ENCODE results near the gene HSD3B7. TPM values are rescaled to one million over a fixed set of nuclear protein-coding genes. Genes with fewer than 3 reads are reported as not detected.
"Not testable (repeated sequence)": the region's sequence is repeated elsewhere in the genome, so short reads cannot be mapped to it uniquely, and the experiment has no call there.

Gene HSD3B7
- total RNA-seq, 1 donor, result 45.6 TPM

GRCh38 chr16:31010585-31011325 lies 25.7 kb downstream of the HSD3B7 start, which contains the start of gene STX1B:
STX1B (minus strand) TSS chr16:31010638; CDS start chr16:31010396, 242 bp downstream.
- peak; percentile 94 for DNase-seq (ENCODE audit: insufficient read length, low spot score, missing footprints)
- no peaks in the 10 kb centered on the region for H3K9me3 ChIP-seq (ENCODE audit: low read depth, low read length)
- H3K27me3 ChIP-seq (ENCODE audit: insufficient read depth, low read length), result peaks cover 13% of the 10 kb centered on the region
- H3K4me2 ChIP-seq (ENCODE audit: insufficient read depth, low read length), result peak within 1 kb of the TSS; percentile 73
- H3K36me3 ChIP-seq (ENCODE audit: insufficient read depth, low read length), result no peaks in the 10 kb centered on the region
- H3K27ac ChIP-seq (ENCODE audit: low read depth, low read length), result no peak within 1 kb of the TSS
- H2AFZ ChIP-seq (ENCODE audit: low read length), result peak within 1 kb of the TSS; percentile 49
- H3K4me1 ChIP-seq (ENCODE audit: insufficient read depth, low read length), result peaks cover 30% of the 10 kb centered on the region
- TF ChIP-seq CTCF (IDR thresholded peaks at IDR 0.05; ENCODE audit: extremely low read depth, low read depth, low read length), result no peak
- no peaks in the 10 kb centered on the region for H4K20me1 ChIP-seq (ENCODE audit: insufficient read depth, low read length)
- H3K79me2 ChIP-seq (ENCODE audit: insufficient read depth, low read length), result no peaks in the 10 kb centered on the region
- H3K4me3 ChIP-seq (ENCODE audit: insufficient read depth, low read length), result peak within 1 kb of the TSS; percentile 63

- DNase-seq (ENCODE audit: insufficient read length, low spot score, missing footprints); H3K4me3 ChIP-seq (ENCODE audit: insufficient read depth, low read length); H2AFZ ChIP-seq (ENCODE audit: low read length); H3K9me3 ChIP-seq (ENCODE audit: low read depth, low read length); H3K36me3 ChIP-seq (ENCODE audit: insufficient read depth, low read length); H3K27ac ChIP-seq (ENCODE audit: low read depth, low read length); H3K79me2 ChIP-seq (ENCODE audit: insufficient read depth, low read length); H4K20me1 ChIP-seq (ENCODE audit: insufficient read depth, low read length); H3K4me2 ChIP-seq (ENCODE audit: insufficient read depth, low read length): not testable (repeated sequence)
- peaks cover 23% of the 10 kb centered on the region for H3K4me1 ChIP-seq (ENCODE audit: insufficient read depth, low read length)
- peaks cover 13% of the 10 kb centered on the region for H3K27me3 ChIP-seq (ENCODE audit: insufficient read depth, low read length)
Measured at GRCh38 chr16:31011815-31012214, 26.8 kb downstream of the HSD3B7 start.

- not testable (repeated sequence) for H3K4me2 ChIP-seq (ENCODE audit: insufficient read depth, low read length); H3K27ac ChIP-seq (ENCODE audit: low read depth, low read length); H2AFZ ChIP-seq (ENCODE audit: low read length); H3K79me2 ChIP-seq (ENCODE audit: insufficient read depth, low read length); H4K20me1 ChIP-seq (ENCODE audit: insufficient read depth, low read length); DNase-seq (ENCODE audit: insufficient read length, low spot score, missing footprints); H3K9me3 ChIP-seq (ENCODE audit: low read depth, low read length); H3K36me3 ChIP-seq (ENCODE audit: insufficient read depth, low read length); H3K4me3 ChIP-seq (ENCODE audit: insufficient read depth, low read length)
- Histone ChIP-seq H3K27me3 (ENCODE audit: insufficient read depth, low read length) (peaks cover 13% of the 10 kb centered on the region), H3K4me1 (ENCODE audit: insufficient read depth, low read length) (peaks cover 18% of the 10 kb centered on the region)
Measured at GRCh38 chr16:31013292-31013691, 28.3 kb downstream of the HSD3B7 start.

GRCh38 chr16:31016018-31016417 lies 31.0 kb downstream of the HSD3B7 start:
- peaks cover 1% of the 10 kb centered on the region for H3K4me1 ChIP-seq (ENCODE audit: insufficient read depth, low read length)
- no peaks in the 10 kb centered on the region for H3K36me3 ChIP-seq (ENCODE audit: insufficient read depth, low read length)
- peaks cover 13% of the 10 kb centered on the region for H3K27me3 ChIP-seq (ENCODE audit: insufficient read depth, low read length)
- TF ChIP-seq CTCF (IDR thresholded peaks at IDR 0.05; ENCODE audit: extremely low read depth, low read depth, low read length), result no peak
- H3K79me2 ChIP-seq (ENCODE audit: insufficient read depth, low read length), result no peaks in the 10 kb centered on the region
- H3K9me3 ChIP-seq (ENCODE audit: low read depth, low read length), result no peaks in the 10 kb centered on the region
- H3K27ac ChIP-seq (ENCODE audit: low read depth, low read length), result no peak overlapping the region
- H2AFZ ChIP-seq (ENCODE audit: low read length), result no peak overlapping the region
- H3K4me3 ChIP-seq (ENCODE audit: insufficient read depth, low read length), result no peak overlapping the region
- DNase-seq (ENCODE audit: insufficient read length, low spot score, missing footprints), result no peak
- no peaks in the 10 kb centered on the region for H4K20me1 ChIP-seq (ENCODE audit: insufficient read depth, low read length)
- no peak overlapping the region for H3K4me2 ChIP-seq (ENCODE audit: insufficient read depth, low read length)

DNA sequence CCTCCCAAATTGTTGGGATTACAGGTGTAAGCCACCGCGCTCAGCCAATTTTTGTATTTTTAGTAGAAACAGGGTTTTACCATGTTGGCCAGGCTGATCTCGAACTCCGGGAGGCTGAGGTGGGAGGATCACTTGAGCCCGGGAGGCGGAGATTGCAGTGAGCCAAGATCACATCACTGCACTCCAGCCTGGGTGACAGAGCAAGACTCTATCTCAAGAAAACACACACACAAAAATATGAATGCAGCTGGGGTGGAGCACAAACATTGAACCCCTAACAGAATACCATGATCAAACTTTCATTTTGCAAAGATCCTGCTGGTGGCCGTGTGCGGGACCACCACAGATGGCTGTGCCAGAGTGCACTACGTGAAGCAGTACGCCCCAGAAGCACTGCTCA lies 32.7 kb downstream of the HSD3B7 start:
- not testable (repeated sequence) for H4K20me1 ChIP-seq (ENCODE audit: insufficient read depth, low read length); H3K4me3 ChIP-seq (ENCODE audit: insufficient read depth, low read length); H3K36me3 ChIP-seq (ENCODE audit: insufficient read depth, low read length); H2AFZ ChIP-seq (ENCODE audit: low read length); H3K4me2 ChIP-seq (ENCODE audit: insufficient read depth, low read length); H3K79me2 ChIP-seq (ENCODE audit: insufficient read depth, low read length); H3K4me1 ChIP-seq (ENCODE audit: insufficient read depth, low read length); H3K27ac ChIP-seq (ENCODE audit: low read depth, low read length); H3K27me3 ChIP-seq (ENCODE audit: insufficient read depth, low read length); DNase-seq (ENCODE audit: insufficient read length, low spot score, missing footprints); H3K9me3 ChIP-seq (ENCODE audit: low read depth, low read length)
